NB4 (cell line): ENCODE data around the gene FZD10.

Source experiments
- CTCF ChIP-seq: IDR thresholded peaks from one replicate; pipeline ENCODE4 v1.5.1; 2012; ENCODE audit warnings: low read depth, low read length
- MAX ChIP-seq: IDR thresholded peaks from 2 replicates; pipeline ENCODE4 v1.6.1; 2011; ENCODE audit warnings: low read depth, low read length
- MYC ChIP-seq: IDR thresholded peaks from 2 replicates; pipeline ENCODE4 v1.6.1; 2011; ENCODE audit warnings: low read depth, low read length
- POLR2A ChIP-seq: IDR thresholded peaks from 2 replicates; pipeline ENCODE4 v1.6.1; 2011; ENCODE audit warnings: mild to moderate bottlenecking; ENCODE audit not compliant: insufficient read length; ENCODE audit errors: extremely low read depth

- no peak for TF ChIP-seq MAX
- no peak for TF ChIP-seq CTCF
- TF ChIP-seq POLR2A = no peak
- no peak for TF ChIP-seq MYC
These were observed 37.5 kb downstream of the FZD10 start for GRCh38 chr12:130199581-130200390.
